SU-DHL-6 (cell line): ENCODE measurements around the gene DISP3.

ENCODE experiments used
- CTCF ChIP-seq: fragments of 200-600 bp; sonication (generic); IDR thresholded peaks from one replicate; pipeline ENCODE4 v1.5.1; 2017; ENCODE audit warnings: antibody characterized with exemption, mild to moderate bottlenecking, low read length, moderate library complexity; ENCODE audit not compliant: insufficient read depth, poor library complexity, severe bottlenecking
- EZH2phosphoT487 ChIP-seq: fragments of 200-600 bp; sonication (generic), shearing (Covaris generic); conservative IDR thresholded peaks from 2 replicates; pipeline ENCODE4 v1.6.1; 2018; ENCODE audit warnings: mild to moderate bottlenecking, antibody characterized with exemption, low read length, moderate library complexity, mixed read lengths

GRCh38 chr1:11568687-11569086 is 89.7 kb downstream of the DISP3 start:
- TF ChIP-seq EZH2phosphoT487 (no peak), CTCF (no peak)
